ES-I3 (cell line): ENCODE measurements around the gene HIPK2.

ENCODE experiments used
- H3K36me3 ChIP-seq: 2 replicates; pipeline ENCODE4 v1.6.1; 2013; ENCODE audit warnings: mild to moderate bottlenecking, low read length, control low read depth, moderate library complexity; ENCODE audit not compliant: insufficient read depth
- H3K4me1 ChIP-seq: 2 replicates; pipeline ENCODE4 v1.6.1; 2013; ENCODE audit warnings: mild to moderate bottlenecking, control low read depth, low read length; ENCODE audit not compliant: insufficient read depth
- H3K9ac ChIP-seq: 2 replicates; pipeline ENCODE4 v1.6.1; 2013; ENCODE audit warnings: low read depth, mild to moderate bottlenecking, low read length, moderate library complexity
- H3K9me3 ChIP-seq: 2 replicates; pipeline ENCODE4 v1.6.1; 2013; ENCODE audit warnings: mild to moderate bottlenecking, low read length, moderate library complexity; ENCODE audit not compliant: control insufficient read depth, insufficient read depth

Gene HIPK2

DNA sequence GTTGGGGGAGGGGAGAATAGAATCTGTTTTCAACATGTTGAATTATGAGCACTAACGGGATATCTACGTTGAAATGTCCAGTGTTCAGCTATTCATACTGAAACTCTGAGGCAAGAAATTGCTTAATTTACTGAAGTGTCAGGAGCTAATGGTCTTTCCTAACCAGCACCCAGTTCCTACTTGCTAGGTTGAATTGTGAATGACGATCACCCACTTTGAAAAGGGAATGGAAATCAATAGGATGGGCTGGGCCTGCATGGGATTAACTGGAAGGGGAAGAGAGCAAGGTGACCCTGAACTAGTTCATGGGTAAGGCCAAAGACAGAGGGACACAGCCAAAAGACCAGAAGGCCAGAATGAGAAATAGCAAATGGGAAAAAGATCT is 51.3 kb downstream of the HIPK2 start:
- no peak overlapping the region for H3K9ac ChIP-seq
- H3K9me3 ChIP-seq: no peaks in the 10 kb centered on the region; the same call in 1 of the 2 replicates
- H3K4me1 ChIP-seq: no peaks in the 10 kb centered on the region
- H3K36me3 ChIP-seq: no peaks in the 10 kb centered on the region

GRCh38 chr7:139725858-139726484 is 51.8 kb downstream of the HIPK2 start:
- Histone ChIP-seq H3K4me1 (no peaks in the 10 kb centered on the region), H3K36me3 (no peaks in the 10 kb centered on the region), H3K9me3 (no peaks in the 10 kb centered on the region; the same call in 1 of the 2 replicates), H3K9ac (no peak overlapping the region)

- Histone ChIP-seq H3K36me3 (no peaks in the 10 kb centered on the region), H3K9me3 (no peaks in the 10 kb centered on the region; the same call in 1 of the 2 replicates), H3K9ac (no peak overlapping the region), H3K4me1 (no peaks in the 10 kb centered on the region)
These were observed 52.7 kb downstream of the HIPK2 start for GRCh38 chr7:139725077-139725476.

GRCh38 chr7:139722604-139723003 is 55.2 kb downstream of the HIPK2 start:
- H3K9ac ChIP-seq: no peak overlapping the region
- H3K4me1 ChIP-seq: no peaks in the 10 kb centered on the region
- H3K9me3 ChIP-seq: no peaks in the 10 kb centered on the region
- H3K36me3 ChIP-seq: no peaks in the 10 kb centered on the region

DNA sequence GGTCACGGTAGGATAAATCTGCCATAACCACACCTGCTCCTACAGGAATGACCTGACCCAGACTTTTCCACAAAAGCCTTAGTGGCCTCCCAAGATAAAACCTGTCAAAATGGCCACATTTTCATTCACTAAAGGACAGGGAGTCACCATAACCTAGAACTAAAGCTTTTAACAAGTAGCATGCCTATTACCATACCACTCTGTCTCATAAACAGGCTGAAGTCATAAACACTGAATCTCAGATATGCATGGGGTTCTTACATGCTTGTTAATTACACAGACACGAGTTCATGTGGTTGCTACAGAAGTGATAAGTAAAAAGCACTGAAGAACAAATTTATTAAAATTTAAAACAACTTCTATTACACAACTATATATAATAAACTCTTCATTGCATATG is 56.0 kb downstream of the HIPK2 start:
- Histone ChIP-seq H3K4me1 (no peaks in the 10 kb centered on the region), H3K9me3 (no peaks in the 10 kb centered on the region), H3K36me3 (no peaks in the 10 kb centered on the region), H3K9ac (no peak overlapping the region)

DNA sequence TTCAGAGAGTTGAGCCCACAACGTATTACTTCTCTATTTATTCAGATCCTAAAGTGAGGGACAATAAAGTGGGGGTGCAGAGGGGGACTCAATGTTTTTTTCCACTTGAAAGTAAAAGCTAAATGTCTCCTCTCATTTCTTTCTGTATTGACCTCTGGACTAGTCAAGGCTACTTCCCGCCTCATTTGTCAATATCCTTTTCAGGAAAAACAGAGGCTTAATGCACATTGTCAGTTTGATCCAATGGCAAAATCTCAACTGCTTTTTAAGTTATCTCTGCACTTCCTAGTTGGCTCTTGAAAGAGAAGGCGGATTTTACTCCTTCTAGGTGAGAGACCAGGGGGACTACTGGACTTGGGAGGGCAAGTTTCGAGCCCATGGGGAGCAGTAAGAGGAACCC is 56.4 kb downstream of the HIPK2 start:
- Histone ChIP-seq H3K36me3 (no peaks in the 10 kb centered on the region), H3K4me1 (no peaks in the 10 kb centered on the region), H3K9me3 (no peaks in the 10 kb centered on the region), H3K9ac (no peak overlapping the region)

DNA sequence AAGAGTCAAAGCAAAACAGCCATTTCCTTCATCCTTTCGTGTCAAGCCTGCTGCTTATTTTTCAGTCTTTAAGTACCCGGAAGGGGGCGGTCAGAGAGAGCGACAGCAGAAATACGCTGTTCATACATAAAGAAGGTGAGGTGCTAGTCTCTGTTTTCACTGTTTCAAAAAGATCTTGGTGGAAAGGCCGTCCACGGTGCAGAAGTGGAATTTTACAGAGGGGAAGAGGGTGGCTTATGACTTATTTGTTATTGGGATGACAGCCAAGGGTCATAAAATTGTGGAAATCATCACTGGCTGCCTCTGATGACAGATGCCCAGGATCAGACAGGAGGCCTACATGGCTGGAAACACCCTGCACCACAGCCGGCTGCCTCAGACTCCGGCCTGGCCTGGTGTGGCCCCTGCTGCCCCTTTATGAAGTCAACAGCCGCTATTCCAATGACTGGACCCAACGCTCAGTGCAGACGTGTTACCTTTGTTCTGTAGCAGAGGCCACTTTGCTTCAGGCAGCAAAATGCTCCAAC is 57.0 kb downstream of the HIPK2 start:
- Histone ChIP-seq H3K9me3 (no peaks in the 10 kb centered on the region), H3K4me1 (no peaks in the 10 kb centered on the region), H3K36me3 (no peaks in the 10 kb centered on the region), H3K9ac (no peak overlapping the region)

DNA sequence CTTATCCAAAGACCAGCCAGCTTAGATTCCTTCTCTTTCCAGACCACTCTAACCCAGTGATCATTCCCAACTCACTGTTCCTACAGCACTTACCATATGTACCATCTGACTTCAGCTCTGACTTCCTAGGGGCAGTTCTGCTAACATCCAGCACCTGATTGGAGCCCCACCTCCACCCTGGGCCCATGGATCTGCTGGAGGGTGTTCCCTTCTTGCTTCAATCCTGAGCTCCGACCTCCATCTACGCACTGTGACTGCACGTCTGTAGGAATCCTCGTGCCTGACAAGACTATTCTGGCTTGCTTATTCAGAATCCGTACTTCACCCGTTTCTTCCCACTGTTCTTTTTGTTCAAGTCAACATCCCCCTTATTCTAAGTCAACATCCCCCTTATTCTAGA is 57.6 kb downstream of the HIPK2 start:
- Histone ChIP-seq H3K4me1 (no peaks in the 10 kb centered on the region), H3K9me3 (no peaks in the 10 kb centered on the region), H3K36me3 (no peaks in the 10 kb centered on the region), H3K9ac (no peak overlapping the region)

- H3K36me3 ChIP-seq: no peaks in the 10 kb centered on the region
These were observed 58.9 kb downstream of the HIPK2 start for GRCh38 chr7:139718859-139719258.

DNA sequence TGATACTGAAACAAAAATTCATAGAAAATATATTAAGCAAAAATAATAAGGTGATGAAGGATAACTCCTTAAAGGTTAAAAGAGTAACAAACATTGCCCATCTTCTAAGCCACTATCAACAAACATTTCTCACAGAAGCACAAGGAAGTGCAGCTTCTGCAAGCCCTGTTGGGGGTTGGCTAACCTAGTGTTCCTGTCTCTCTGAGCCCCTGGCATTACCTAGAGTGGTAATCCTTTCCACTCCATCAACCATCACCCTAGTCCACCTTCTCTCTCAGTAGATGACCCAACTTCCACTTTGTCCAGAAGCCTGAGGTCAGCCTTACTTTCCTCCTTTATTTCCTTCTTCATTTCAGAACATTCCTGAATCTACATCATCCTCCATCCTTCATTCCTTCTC is 59.7 kb downstream of the HIPK2 start:
- no peak overlapping the region for H3K9ac ChIP-seq
- peaks cover 14% of the 10 kb centered on the region; the same call in 1 of the 2 replicates for H3K4me1 ChIP-seq
- H3K9me3 ChIP-seq: no peaks in the 10 kb centered on the region
- no peaks in the 10 kb centered on the region for H3K36me3 ChIP-seq

More at GRCh38 chr7:139718859-139719258, 58.9 kb downstream of the HIPK2 start:
- H3K9ac ChIP-seq: no peak overlapping the region
- H3K9me3 ChIP-seq: no peaks in the 10 kb centered on the region
- H3K4me1 ChIP-seq: peaks cover 7% of the 10 kb centered on the region; the same call in 1 of the 2 replicates

GRCh38 chr7:139716156-139716942 is 61.4 kb downstream of the HIPK2 start:
- no peaks in the 10 kb centered on the region for H3K9me3 ChIP-seq
- peaks cover 30% of the 10 kb centered on the region for H3K4me1 ChIP-seq
- no peaks in the 10 kb centered on the region for H3K36me3 ChIP-seq
- no peak overlapping the region for H3K9ac ChIP-seq

- no peaks in the 10 kb centered on the region for H3K36me3 ChIP-seq
- peaks cover 30% of the 10 kb centered on the region for H3K4me1 ChIP-seq
- no peak overlapping the region for H3K9ac ChIP-seq
- no peaks in the 10 kb centered on the region for H3K9me3 ChIP-seq
These were observed 62.5 kb downstream of the HIPK2 start for GRCh38 chr7:139715194-139715815.

DNA sequence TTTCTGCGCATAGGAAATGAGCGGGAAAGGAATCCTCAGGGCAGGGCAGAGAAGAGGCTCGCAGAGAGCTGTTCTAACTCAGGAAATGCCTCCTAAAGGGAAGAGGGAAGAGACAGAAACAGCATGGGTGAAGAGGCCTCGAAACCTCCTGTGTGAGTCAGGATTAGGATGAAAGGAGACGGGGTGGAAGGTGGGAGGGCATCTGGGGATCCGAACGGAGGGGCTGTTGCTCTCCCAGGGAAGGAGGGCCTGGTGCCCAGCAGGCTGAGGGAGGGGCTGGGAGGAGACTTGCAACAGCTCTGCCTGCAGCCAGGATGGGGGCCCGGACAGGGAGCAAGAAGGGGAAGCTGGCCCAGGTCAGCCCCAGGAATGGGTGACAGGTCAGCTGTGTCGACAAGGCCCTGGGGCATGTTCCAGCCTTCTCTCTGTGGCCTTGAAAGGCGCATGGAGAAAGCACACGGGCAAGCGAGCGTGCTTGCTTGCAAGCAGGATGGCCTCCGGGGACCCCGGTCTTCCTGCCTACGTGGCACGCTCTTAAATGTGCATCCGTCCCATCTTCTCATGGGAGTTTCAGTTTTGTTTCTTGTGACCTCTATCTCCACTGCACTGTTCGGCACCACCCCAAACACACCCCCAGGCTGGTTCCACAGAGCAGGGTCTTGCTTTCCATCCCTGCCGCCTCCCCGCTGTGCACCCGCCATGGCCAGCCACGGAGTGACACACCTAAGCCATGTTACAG is 63.5 kb downstream of the HIPK2 start:
- peaks cover 30% of the 10 kb centered on the region for H3K4me1 ChIP-seq
- H3K9me3 ChIP-seq: no peaks in the 10 kb centered on the region
- H3K36me3 ChIP-seq: no peaks in the 10 kb centered on the region
- no peak overlapping the region for H3K9ac ChIP-seq

DNA sequence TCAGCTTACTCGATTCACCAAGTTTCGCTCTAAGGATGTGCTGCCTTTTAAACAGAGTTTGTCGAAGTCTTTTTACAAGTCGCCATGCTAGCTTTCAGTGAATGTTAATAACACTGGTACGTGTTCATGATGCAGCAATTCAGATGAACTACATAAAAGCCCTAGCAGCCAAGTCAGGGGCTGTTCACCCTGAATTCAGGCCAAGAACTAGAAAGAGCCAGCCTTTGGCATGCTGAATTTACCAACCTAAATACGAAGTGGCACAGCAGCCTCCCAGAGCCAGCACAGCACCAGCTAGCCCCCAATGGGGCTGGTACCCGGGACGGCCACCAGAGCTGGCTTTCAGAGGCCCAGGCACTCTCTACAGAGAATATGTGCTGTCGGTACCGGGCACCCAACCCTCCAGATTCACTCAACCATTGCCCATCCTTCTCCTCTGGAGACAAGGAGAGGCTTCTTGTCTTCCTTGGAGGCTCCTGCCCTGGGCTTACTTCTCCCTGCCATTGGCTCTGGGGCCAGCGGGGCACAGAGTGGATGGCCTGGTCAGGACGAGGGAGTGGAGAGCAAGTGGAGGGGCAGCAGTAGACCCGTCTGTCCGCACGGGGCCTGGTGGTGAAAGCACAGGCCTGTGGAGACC is 64.2 kb downstream of the HIPK2 start:
- Histone ChIP-seq H3K9ac (no peak overlapping the region), H3K36me3 (no peaks in the 10 kb centered on the region), H3K4me1 (peaks cover 30% of the 10 kb centered on the region)

More for the DNA sequence above, 64.2 kb downstream of the HIPK2 start:
- H3K9me3 ChIP-seq: no peaks in the 10 kb centered on the region
